ENCODE results near the gene CRB3.

GRCh38 chr19:6452223-6452614, 11.9 kb upstream of the CRB3 start:
- TF ChIP-seq, protein P1, sequence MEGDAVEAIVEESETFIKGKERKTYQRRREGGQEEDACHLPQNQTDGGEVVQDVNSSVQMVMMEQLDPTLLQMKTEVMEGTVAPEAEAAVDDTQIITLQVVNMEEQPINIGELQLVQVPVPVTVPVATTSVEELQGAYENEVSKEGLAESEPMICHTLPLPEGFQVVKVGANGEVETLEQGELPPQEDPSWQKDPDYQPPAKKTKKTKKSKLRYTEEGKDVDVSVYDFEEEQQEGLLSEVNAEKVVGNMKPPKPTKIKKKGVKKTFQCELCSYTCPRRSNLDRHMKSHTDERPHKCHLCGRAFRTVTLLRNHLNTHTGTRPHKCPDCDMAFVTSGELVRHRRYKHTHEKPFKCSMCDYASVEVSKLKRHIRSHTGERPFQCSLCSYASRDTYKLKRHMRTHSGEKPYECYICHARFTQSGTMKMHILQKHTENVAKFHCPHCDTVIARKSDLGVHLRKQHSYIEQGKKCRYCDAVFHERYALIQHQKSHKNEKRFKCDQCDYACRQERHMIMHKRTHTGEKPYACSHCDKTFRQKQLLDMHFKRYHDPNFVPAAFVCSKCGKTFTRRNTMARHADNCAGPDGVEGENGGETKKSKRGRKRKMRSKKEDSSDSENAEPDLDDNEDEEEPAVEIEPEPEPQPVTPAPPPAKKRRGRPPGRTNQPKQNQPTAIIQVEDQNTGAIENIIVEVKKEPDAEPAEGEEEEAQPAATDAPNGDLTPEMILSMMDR (IDR thresholded peaks at IDR 0.05), result no peak
- TF ChIP-seq ZBTB21 (CRISPR knock-in tag; IDR thresholded peaks at IDR 0.05; ENCODE audit: borderline replicate concordance), result no peak
- TF ChIP-seq TEAD1 (CRISPR knock-in tag; IDR thresholded peaks at IDR 0.05), result no peak
- TF ChIP-seq USF2 (CRISPR knock-in tag; IDR thresholded peaks at IDR 0.05), result no peak
- TF ChIP-seq ZNF232 (CRISPR knock-in tag; IDR thresholded peaks at IDR 0.05), result no peak
- TF ChIP-seq, protein P2, sequence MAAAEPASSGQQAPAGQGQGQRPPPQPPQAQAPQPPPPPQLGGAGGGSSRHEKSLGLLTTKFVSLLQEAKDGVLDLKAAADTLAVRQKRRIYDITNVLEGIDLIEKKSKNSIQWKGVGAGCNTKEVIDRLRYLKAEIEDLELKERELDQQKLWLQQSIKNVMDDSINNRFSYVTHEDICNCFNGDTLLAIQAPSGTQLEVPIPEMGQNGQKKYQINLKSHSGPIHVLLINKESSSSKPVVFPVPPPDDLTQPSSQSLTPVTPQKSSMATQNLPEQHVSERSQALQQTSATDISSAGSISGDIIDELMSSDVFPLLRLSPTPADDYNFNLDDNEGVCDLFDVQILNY (CRISPR knock-in tag; IDR thresholded peaks at IDR 0.05), result no peak
- TF ChIP-seq, protein P3, sequence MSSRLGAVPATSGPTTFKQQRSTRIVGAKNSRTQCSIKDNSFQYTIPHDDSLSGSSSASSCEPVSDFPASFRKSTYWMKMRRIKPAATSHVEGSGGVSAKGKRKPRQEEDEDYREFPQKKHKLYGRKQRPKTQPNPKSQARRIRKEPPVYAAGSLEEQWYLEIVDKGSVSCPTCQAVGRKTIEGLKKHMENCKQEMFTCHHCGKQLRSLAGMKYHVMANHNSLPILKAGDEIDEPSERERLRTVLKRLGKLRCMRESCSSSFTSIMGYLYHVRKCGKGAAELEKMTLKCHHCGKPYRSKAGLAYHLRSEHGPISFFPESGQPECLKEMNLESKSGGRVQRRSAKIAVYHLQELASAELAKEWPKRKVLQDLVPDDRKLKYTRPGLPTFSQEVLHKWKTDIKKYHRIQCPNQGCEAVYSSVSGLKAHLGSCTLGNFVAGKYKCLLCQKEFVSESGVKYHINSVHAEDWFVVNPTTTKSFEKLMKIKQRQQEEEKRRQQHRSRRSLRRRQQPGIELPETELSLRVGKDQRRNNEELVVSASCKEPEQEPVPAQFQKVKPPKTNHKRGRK (CRISPR knock-in tag; IDR thresholded peaks at IDR 0.05; ENCODE audit: borderline replicate concordance), result no peak
